Lower lobe of right lung (tissue), 2 donors: ENCODE measurements around the gene POLR3GL. TPM values are rescaled to one million over a fixed set of nuclear protein-coding genes. Genes with fewer than 3 reads are reported as not detected.
"Not testable (repeated sequence)": the region's sequence is repeated elsewhere in the genome, so short reads cannot be mapped to it uniquely, and the experiment has no call there.

Experiments
- ATAC-seq, 2 donors: fragments of 200-7000 bp; cut with Tn5 transposase; one replicate each; pipeline ENCODE4 v1.9.1; 2020 to 2022; ENCODE audit warnings: mild to moderate bottlenecking in 2 of 2, moderate library complexity in 2 of 2
- DNase-seq: peaks from one replicate; pipeline ENCODE4 v3.0.0-alpha.2; 2020
- H3K27ac ChIP-seq: fragments of 200-600 bp; one replicate; pipeline ENCODE4 v1.8.0; 2022
- H3K27me3 ChIP-seq: fragments of 200-600 bp; one replicate; pipeline ENCODE4 v1.8.0; 2022; ENCODE audit warnings: low read depth
- H3K36me3 ChIP-seq: fragments of 200-600 bp; one replicate; pipeline ENCODE4 v1.8.0; 2022; ENCODE audit warnings: mild to moderate bottlenecking
- H3K4me1 ChIP-seq: fragments of 200-600 bp; one replicate; pipeline ENCODE4 v1.8.0; 2022
- H3K4me3 ChIP-seq: fragments of 200-600 bp; one replicate; pipeline ENCODE4 v1.8.0; 2022; ENCODE audit warnings: mild to moderate bottlenecking
- H3K9me3 ChIP-seq: fragments of 200-600 bp; one replicate; pipeline ENCODE4 v1.8.0; 2022
- intact Hi-C: fragments of 100-400 bp; cut with DNase I; formaldehyde crosslinking; loops from one replicate; pipeline ENCODE4 v1.11.0; 2022
- total RNA-seq: library from RNA; stranded (reverse); fragmentation: NEBNext Ultra II Directional; extraction: Animal tissue kit (Norgen Biotek cat#: 25700); gene quantifications from one replicate; pipeline ENCODE4 v1.2.1, GENCODE V29; 2021
- TF ChIP-seq, protein P1 (sequence below): fragments of 200-600 bp; IDR thresholded peaks from one replicate; pipeline ENCODE4 v1.8.0; 2022; ENCODE audit warnings: antibody characterized with exemption, mild to moderate bottlenecking
- donor health status: DM: no; HTN: yes; CAD: no; lungs with severe emphysema.

POLR3GL gene
- total RNA-seq, 1 donor from 2014 or later, result 25.4 TPM

DNA sequence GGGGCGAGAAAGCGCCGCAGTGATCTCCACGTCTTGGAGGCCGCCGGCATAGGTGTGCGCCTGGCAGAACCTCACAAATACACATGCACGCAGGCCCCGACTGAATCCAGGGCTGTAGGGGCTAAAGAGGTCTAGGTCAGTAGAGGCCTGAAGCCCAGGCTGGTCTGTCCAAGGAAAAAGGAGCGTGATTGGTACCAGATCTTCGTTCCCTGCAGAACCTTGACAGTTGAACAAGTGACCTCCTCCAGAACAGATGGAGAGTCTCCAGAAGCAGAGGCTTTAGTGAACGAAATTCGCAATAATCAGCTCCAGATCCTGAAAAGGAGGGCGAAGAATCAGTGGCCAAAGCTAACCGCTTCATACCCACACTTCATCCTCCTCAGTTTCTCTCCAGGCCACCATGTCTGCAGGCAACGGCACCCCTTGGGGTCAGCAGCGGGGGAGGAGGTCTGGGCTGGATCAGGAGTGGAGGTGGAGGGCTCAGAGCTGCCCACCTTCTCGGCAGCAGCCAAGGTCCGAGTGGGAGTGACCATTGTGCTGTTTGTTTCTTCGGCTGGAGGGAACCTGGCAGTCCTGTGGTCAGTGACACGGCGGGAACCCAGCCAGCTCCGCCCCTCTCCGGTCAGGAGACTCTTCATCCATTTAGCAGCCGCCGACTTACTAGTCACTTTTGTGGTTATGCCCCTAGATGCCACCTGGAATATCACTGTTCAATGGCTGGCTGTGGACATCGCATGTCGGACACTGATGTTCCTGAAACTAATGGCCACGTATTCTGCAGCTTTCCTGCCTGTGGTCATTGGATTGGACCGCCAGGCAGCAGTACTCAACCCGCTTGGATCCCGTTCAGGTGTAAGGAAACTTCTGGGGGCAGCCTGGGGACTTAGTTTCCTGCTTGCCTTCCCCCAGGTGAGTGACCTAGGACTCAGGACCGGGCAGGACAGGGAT lies 45.2 kb upstream of the POLR3GL start:
- TF ChIP-seq, protein P1, sequence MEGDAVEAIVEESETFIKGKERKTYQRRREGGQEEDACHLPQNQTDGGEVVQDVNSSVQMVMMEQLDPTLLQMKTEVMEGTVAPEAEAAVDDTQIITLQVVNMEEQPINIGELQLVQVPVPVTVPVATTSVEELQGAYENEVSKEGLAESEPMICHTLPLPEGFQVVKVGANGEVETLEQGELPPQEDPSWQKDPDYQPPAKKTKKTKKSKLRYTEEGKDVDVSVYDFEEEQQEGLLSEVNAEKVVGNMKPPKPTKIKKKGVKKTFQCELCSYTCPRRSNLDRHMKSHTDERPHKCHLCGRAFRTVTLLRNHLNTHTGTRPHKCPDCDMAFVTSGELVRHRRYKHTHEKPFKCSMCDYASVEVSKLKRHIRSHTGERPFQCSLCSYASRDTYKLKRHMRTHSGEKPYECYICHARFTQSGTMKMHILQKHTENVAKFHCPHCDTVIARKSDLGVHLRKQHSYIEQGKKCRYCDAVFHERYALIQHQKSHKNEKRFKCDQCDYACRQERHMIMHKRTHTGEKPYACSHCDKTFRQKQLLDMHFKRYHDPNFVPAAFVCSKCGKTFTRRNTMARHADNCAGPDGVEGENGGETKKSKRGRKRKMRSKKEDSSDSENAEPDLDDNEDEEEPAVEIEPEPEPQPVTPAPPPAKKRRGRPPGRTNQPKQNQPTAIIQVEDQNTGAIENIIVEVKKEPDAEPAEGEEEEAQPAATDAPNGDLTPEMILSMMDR, result no peak
- Histone ChIP-seq H3K27ac (peak overlapping the region; percentile 79), H3K9me3 (no peaks in the 10 kb centered on the region), H3K27me3 (no peaks in the 10 kb centered on the region), H3K36me3 (peaks cover 45% of the 10 kb centered on the region), H3K4me1 (peaks cover 26% of the 10 kb centered on the region), H3K4me3 (peak overlapping the region; percentile 91)
- peak; percentile 83 for DNase-seq
- intact Hi-C loops, result no loop called here
- ATAC-seq, result peak; percentile 67 to 71

- H3K9me3 ChIP-seq, DNase-seq, H3K4me3 ChIP-seq, H3K27ac ChIP-seq, ATAC-seq, H3K27me3 ChIP-seq, intact Hi-C loops: not testable (repeated sequence)
- H3K36me3 ChIP-seq, result peaks cover 35% of the 10 kb centered on the region
- peaks cover 26% of the 10 kb centered on the region for H3K4me1 ChIP-seq
Observed at GRCh38 chr1:145920297-145920696, 44.2 kb upstream of the POLR3GL start.

DNA sequence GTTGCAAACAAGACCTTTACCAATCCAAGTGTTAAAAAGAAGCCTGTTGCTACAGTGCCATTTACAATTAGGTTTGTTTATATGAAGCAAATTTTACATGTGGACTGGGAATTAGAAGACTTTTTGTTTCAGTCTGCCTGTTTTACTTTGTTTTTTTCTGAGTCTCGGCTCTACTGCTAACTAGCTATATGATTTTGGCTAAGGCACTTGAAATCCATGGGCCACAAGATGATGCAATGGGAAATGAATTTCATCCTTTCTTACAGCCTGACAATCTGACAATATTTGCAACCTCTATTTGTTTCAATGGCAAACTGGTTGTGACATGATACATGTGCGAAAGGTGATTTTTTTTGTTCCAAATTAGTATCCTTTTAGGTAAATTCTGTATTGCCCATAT lies 42.2 kb upstream of the POLR3GL start:
- no peak overlapping the region for H3K4me3 ChIP-seq
- TF ChIP-seq, protein P1, result no peak
- ATAC-seq, result no peak
- intact Hi-C loops, result no loop called here
- peaks cover 32% of the 10 kb centered on the region for H3K4me1 ChIP-seq
- H3K27me3 ChIP-seq, result no peaks in the 10 kb centered on the region
- H3K36me3 ChIP-seq, result peaks cover 30% of the 10 kb centered on the region
- H3K27ac ChIP-seq, result no peak overlapping the region
- no peak for DNase-seq
- H3K9me3 ChIP-seq, result no peaks in the 10 kb centered on the region

DNA sequence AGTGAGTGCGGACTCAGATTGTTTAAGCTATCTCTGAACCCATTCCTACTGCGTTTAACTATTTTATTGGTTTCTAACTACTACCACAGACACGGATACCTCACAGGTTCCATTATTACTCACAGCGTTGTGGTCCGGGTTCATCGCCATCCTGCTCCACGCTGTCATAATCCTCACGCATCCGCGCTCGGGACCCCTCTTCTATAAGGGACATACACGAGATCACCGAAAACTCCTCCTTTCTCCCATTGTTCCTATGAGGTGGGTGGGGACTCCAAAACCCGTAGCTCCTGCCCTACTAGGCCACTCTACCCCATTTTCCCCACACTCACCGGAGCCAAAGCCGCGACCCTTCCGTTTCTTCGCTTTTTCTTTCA lies 37.8 kb upstream of the POLR3GL start:
- peak overlapping the region; percentile 90 for H3K27ac ChIP-seq
- TF ChIP-seq, protein P1, result no peak
- peak overlapping the region; percentile 77 for H3K4me3 ChIP-seq
- DNase-seq (no peak), ATAC-seq (peak; percentile 3 to 10)
- H3K4me1 ChIP-seq, result peaks cover 18% of the 10 kb centered on the region
- H3K27me3 ChIP-seq, result no peaks in the 10 kb centered on the region
- peaks cover 30% of the 10 kb centered on the region for H3K36me3 ChIP-seq
- intact Hi-C loops, result no loop called here
- no peaks in the 10 kb centered on the region for H3K9me3 ChIP-seq

- intact Hi-C loops, result no loop called here
- H3K27ac ChIP-seq, result peak within 1 kb of the TSS; percentile 90
- H3K9me3 ChIP-seq, result no peaks in the 10 kb centered on the region
- TF ChIP-seq, protein P1, result peak; percentile 55
- ATAC-seq, result peak; percentile 99
- peaks cover 23% of the 10 kb centered on the region for H3K4me1 ChIP-seq
- DNase-seq, result peak; percentile 93
- peaks cover 29% of the 10 kb centered on the region for H3K36me3 ChIP-seq
- peak within 1 kb of the TSS; percentile 77 for H3K4me3 ChIP-seq
- H3K27me3 ChIP-seq, result no peaks in the 10 kb centered on the region
Observed at GRCh38 chr1:145927063-145927886, 37.2 kb upstream of the POLR3GL start, which contains the start of gene RBM8A. RBM8A (minus strand) TSS chr1:145927484; CDS start chr1:145927426, 58 bp downstream.
